ENCODE measurements around the gene FAM120A. TPM values are rescaled to one million over a fixed set of nuclear protein-coding genes. Genes with fewer than 3 reads are reported as not detected.

FAM120A gene
- total and polyA plus RNA-seq, 4 donors: 28.3 to 91.0 (median 50.3) TPM

DNA sequence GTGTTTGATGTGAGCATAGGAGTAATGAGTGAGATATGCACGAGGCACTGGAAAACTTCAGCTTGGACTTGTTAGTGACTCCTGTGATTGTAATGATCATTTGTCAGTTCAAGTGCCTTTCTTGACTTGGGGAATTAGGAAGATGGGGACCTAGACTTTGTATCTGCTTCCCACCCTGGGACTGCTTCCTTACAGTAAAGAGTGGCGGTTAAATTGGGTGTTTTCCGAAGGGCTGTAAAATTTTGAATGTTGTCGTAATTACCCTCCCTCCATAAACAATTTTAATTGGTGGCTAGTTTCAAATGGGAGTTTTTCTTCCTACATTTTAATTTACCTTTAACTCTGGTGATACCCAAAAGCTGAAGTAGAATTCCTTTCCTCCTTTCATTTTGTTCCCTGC is 25.4 kb downstream of the FAM120A start:
- peaks cover 0 to 7% (median under 1%) of the 10 kb centered on the region in 4 donors for H3K36me3 ChIP-seq (ENCODE audit: control insufficient read depth in 4 of 4, insufficient read depth in 3 of 4, low read depth in 1 of 4, low read length in 3 of 4)
- no peak overlapping the region for H3K4me3 ChIP-seq (ENCODE audit: low read depth in 1 of 3, low read length in 3 of 3)
- no peak overlapping the region for H3K27ac ChIP-seq (ENCODE audit: low read depth in 1 of 2, low read length in 2 of 2)
- no peak for DNase-seq (ENCODE audit: low spot score)
- TF ChIP-seq TAF1 (conservative IDR thresholded peaks at IDR 0.05): no peak
- TF ChIP-seq, protein P1, sequence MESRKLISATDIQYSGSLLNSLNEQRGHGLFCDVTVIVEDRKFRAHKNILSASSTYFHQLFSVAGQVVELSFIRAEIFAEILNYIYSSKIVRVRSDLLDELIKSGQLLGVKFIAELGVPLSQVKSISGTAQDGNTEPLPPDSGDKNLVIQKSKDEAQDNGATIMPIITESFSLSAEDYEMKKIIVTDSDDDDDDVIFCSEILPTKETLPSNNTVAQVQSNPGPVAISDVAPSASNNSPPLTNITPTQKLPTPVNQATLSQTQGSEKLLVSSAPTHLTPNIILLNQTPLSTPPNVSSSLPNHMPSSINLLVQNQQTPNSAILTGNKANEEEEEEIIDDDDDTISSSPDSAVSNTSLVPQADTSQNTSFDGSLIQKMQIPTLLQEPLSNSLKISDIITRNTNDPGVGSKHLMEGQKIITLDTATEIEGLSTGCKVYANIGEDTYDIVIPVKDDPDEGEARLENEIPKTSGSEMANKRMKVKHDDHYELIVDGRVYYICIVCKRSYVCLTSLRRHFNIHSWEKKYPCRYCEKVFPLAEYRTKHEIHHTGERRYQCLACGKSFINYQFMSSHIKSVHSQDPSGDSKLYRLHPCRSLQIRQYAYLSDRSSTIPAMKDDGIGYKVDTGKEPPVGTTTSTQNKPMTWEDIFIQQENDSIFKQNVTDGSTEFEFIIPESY (IDR thresholded peaks at IDR 0.05): no peak
- no peak for TF ChIP-seq NR2F2 (IDR thresholded peaks at IDR 0.05)
- no peak for TF ChIP-seq FOXA2 (IDR thresholded peaks at IDR 0.05)
- no peak for TF ChIP-seq EGR1 (IDR thresholded peaks at IDR 0.05; ENCODE audit: low read depth in 2 of 2)
- TF ChIP-seq SP1 (IDR thresholded peaks at IDR 0.05): no peak
- TF ChIP-seq, protein P2, sequence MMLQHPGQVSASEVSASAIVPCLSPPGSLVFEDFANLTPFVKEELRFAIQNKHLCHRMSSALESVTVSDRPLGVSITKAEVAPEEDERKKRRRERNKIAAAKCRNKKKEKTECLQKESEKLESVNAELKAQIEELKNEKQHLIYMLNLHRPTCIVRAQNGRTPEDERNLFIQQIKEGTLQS (IDR thresholded peaks at IDR 0.05): no peak
- TF ChIP-seq, protein P3, sequence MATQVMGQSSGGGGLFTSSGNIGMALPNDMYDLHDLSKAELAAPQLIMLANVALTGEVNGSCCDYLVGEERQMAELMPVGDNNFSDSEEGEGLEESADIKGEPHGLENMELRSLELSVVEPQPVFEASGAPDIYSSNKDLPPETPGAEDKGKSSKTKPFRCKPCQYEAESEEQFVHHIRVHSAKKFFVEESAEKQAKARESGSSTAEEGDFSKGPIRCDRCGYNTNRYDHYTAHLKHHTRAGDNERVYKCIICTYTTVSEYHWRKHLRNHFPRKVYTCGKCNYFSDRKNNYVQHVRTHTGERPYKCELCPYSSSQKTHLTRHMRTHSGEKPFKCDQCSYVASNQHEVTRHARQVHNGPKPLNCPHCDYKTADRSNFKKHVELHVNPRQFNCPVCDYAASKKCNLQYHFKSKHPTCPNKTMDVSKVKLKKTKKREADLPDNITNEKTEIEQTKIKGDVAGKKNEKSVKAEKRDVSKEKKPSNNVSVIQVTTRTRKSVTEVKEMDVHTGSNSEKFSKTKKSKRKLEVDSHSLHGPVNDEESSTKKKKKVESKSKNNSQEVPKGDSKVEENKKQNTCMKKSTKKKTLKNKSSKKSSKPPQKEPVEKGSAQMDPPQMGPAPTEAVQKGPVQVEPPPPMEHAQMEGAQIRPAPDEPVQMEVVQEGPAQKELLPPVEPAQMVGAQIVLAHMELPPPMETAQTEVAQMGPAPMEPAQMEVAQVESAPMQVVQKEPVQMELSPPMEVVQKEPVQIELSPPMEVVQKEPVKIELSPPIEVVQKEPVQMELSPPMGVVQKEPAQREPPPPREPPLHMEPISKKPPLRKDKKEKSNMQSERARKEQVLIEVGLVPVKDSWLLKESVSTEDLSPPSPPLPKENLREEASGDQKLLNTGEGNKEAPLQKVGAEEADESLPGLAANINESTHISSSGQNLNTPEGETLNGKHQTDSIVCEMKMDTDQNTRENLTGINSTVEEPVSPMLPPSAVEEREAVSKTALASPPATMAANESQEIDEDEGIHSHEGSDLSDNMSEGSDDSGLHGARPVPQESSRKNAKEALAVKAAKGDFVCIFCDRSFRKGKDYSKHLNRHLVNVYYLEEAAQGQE (IDR thresholded peaks at IDR 0.05): no peak
- TF ChIP-seq YY1 (IDR thresholded peaks at IDR 0.05): no peak
- peaks cover 0 to 6% (median 0%) of the 10 kb centered on the region in 4 donors for H3K4me1 ChIP-seq (ENCODE audit: control insufficient read depth in 4 of 4, insufficient read depth in 4 of 4, low read length in 3 of 4)
- WGBS: 85% methylated on average over 4 of the region's 4 CpGs
- no peaks in the 10 kb centered on the region for H3K27me3 ChIP-seq (ENCODE audit: control insufficient read depth in 4 of 4, insufficient read depth in 4 of 4, low read length in 3 of 4)
- no peak overlapping the region for H3K9ac ChIP-seq (ENCODE audit: low read depth in 1 of 2, low read length in 2 of 2)
- no peaks in the 10 kb centered on the region for H3K9me3 ChIP-seq (ENCODE audit: control insufficient read depth in 4 of 4, low read length in 3 of 4)

DNA sequence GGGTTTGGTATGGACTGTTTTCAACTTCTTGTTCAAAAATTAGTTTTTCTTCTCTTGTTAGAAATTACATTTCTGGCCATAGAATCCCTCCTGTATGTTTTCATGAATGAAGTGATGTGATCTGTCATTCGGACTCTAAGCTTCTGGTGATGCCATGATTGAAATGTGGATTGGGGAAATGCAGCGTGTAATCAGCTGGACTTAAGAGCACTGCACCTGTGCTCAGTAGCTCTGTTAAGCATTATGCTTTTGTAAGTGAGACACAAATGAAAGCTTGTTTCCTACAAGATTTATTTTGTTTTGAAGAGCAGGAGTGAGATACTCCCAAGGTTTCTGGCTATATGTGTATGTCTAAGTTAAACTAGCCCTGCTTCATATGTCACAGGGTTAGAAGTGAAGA is 25.9 kb downstream of the FAM120A start:
- Histone ChIP-seq H3K27ac (ENCODE audit: low read depth in 1 of 2, low read length in 2 of 2) (no peak overlapping the region), H3K9ac (ENCODE audit: low read depth in 1 of 2, low read length in 2 of 2) (no peak overlapping the region), H3K4me1 (ENCODE audit: control insufficient read depth in 4 of 4, insufficient read depth in 4 of 4, low read length in 3 of 4) (peaks cover 0 to 5% (median 0%) of the 10 kb centered on the region in 4 donors), H3K9me3 (ENCODE audit: control insufficient read depth in 4 of 4, low read length in 3 of 4) (no peaks in the 10 kb centered on the region), H3K36me3 (ENCODE audit: control insufficient read depth in 4 of 4, insufficient read depth in 3 of 4, low read depth in 1 of 4, low read length in 3 of 4) (peaks cover 0 to 7% (median under 1%) of the 10 kb centered on the region in 4 donors), H3K4me3 (ENCODE audit: low read depth in 1 of 3, low read length in 3 of 3) (no peak overlapping the region), H3K27me3 (ENCODE audit: control insufficient read depth in 4 of 4, insufficient read depth in 4 of 4, low read length in 3 of 4) (no peaks in the 10 kb centered on the region)
- DNase-seq (ENCODE audit: low spot score): no peak
- WGBS: 90% methylated on average over 2 of the region's 2 CpGs
- TF ChIP-seq FOXA2 (IDR thresholded peaks at IDR 0.05): no peak
- no peak for TF ChIP-seq HNF4A (conservative IDR thresholded peaks at IDR 0.05)
- TF ChIP-seq JUND (IDR thresholded peaks at IDR 0.05): no peak
- TF ChIP-seq, protein P4, sequence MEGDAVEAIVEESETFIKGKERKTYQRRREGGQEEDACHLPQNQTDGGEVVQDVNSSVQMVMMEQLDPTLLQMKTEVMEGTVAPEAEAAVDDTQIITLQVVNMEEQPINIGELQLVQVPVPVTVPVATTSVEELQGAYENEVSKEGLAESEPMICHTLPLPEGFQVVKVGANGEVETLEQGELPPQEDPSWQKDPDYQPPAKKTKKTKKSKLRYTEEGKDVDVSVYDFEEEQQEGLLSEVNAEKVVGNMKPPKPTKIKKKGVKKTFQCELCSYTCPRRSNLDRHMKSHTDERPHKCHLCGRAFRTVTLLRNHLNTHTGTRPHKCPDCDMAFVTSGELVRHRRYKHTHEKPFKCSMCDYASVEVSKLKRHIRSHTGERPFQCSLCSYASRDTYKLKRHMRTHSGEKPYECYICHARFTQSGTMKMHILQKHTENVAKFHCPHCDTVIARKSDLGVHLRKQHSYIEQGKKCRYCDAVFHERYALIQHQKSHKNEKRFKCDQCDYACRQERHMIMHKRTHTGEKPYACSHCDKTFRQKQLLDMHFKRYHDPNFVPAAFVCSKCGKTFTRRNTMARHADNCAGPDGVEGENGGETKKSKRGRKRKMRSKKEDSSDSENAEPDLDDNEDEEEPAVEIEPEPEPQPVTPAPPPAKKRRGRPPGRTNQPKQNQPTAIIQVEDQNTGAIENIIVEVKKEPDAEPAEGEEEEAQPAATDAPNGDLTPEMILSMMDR (IDR thresholded peaks at IDR 0.05; ENCODE audit: low read depth, low read length, missing input control): no peak
- TF ChIP-seq RXRA (IDR thresholded peaks at IDR 0.05): no peak
- TF ChIP-seq YY1 (IDR thresholded peaks at IDR 0.05): no peak
- no peak for TF ChIP-seq GABPA (IDR thresholded peaks at IDR 0.05 in 1 of 2, conservative IDR thresholded peaks at IDR 0.05 in 1 of 2)
- TF ChIP-seq SP1 (IDR thresholded peaks at IDR 0.05): no peak
- TF ChIP-seq, protein P2 (IDR thresholded peaks at IDR 0.05): no peak
- no peak for TF ChIP-seq NR2F2 (IDR thresholded peaks at IDR 0.05)
- TF ChIP-seq, protein P3 (IDR thresholded peaks at IDR 0.05): no peak
- no peak for TF ChIP-seq TAF1 (conservative IDR thresholded peaks at IDR 0.05)
- TF ChIP-seq HNF4G (IDR thresholded peaks at IDR 0.05): no peak
- TF ChIP-seq, protein P5, sequence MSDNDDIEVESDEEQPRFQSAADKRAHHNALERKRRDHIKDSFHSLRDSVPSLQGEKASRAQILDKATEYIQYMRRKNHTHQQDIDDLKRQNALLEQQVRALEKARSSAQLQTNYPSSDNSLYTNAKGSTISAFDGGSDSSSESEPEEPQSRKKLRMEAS (IDR thresholded peaks at IDR 0.05): no peak
- no peak for TF ChIP-seq EGR1 (IDR thresholded peaks at IDR 0.05; ENCODE audit: low read depth in 2 of 2)
- no peak for TF ChIP-seq FOXA1 (IDR thresholded peaks at IDR 0.05)
- TF ChIP-seq, protein P1 (IDR thresholded peaks at IDR 0.05): no peak
- TF ChIP-seq RAD21 (IDR thresholded peaks at IDR 0.05): no peak
